D341Med (cell line): Measurements from ENCODE around the gene PLXNC1.

Experiments used
- DNase-seq: peaks from one replicate; pipeline ENCODE4 v3.0.0; 2012; ENCODE audit warnings: low spot score

PLXNC1 gene

GRCh38 chr12:94180558-94181296 is 32.4 kb downstream of the PLXNC1 start:
- no peak for DNase-seq

GRCh38 chr12:94182986-94183707 is 34.8 kb downstream of the PLXNC1 start:
- no peak for DNase-seq

- DNase-seq = no peak
Measured at GRCh38 chr12:94183708-94184379, 35.5 kb downstream of the PLXNC1 start.

- no peak for DNase-seq
Measured at GRCh38 chr12:94184995-94185719, 36.8 kb downstream of the PLXNC1 start.

- no peak for DNase-seq
Measured at GRCh38 chr12:94185801-94186200, 37.4 kb downstream of the PLXNC1 start.

GRCh38 chr12:94186278-94187241 is 38.2 kb downstream of the PLXNC1 start:
- no peak for DNase-seq

GRCh38 chr12:94187361-94187760 is 39.0 kb downstream of the PLXNC1 start:
- DNase-seq = no peak

- no peak for DNase-seq
Measured at GRCh38 chr12:94190623-94191022, 42.2 kb downstream of the PLXNC1 start.

- no peak for DNase-seq
Measured at GRCh38 chr12:94191023-94191422, 42.6 kb downstream of the PLXNC1 start.

- no peak for DNase-seq
Measured at GRCh38 chr12:94191811-94192210, 43.4 kb downstream of the PLXNC1 start.

- no peak for DNase-seq
Measured at GRCh38 chr12:94192506-94192905, 44.1 kb downstream of the PLXNC1 start.

GRCh38 chr12:94193168-94193567 is 44.8 kb downstream of the PLXNC1 start:
- no peak for DNase-seq

- no peak for DNase-seq
Measured at GRCh38 chr12:94195483-94195882, 47.1 kb downstream of the PLXNC1 start.

- no peak for DNase-seq
Measured at GRCh38 chr12:94198469-94198868, 50.1 kb downstream of the PLXNC1 start.

- DNase-seq = no peak
Measured at GRCh38 chr12:94198872-94199271, 50.5 kb downstream of the PLXNC1 start.

GRCh38 chr12:94200069-94200468 is 51.7 kb downstream of the PLXNC1 start:
- DNase-seq = no peak

- DNase-seq = no peak
Measured at GRCh38 chr12:94200695-94201094, 52.3 kb downstream of the PLXNC1 start.

- DNase-seq = no peak
Measured at GRCh38 chr12:94202245-94203180, 54.1 kb downstream of the PLXNC1 start.

GRCh38 chr12:94203181-94203546 is 54.8 kb downstream of the PLXNC1 start:
- DNase-seq = no peak

GRCh38 chr12:94203796-94204195 is 55.4 kb downstream of the PLXNC1 start:
- no peak for DNase-seq
